GM21717 (cell line): ENCODE data around the gene ADD3.
"Not testable (repeated sequence)": the region's sequence is repeated elsewhere in the genome, so short reads cannot be mapped to it uniquely, and the experiment has no call there.

Experiments used
- ATAC-seq: cut with Tn5 transposase; IDR thresholded peaks from one replicate; pipeline ENCODE4 v1.9.1; 2021; ENCODE audit warnings: mild to moderate bottlenecking, moderate library complexity; ENCODE audit not compliant: unreplicated experiment

The ADD3 gene

GRCh38 chr10:110103921-110104461 is 96.2 kb downstream of the ADD3 start:
- no peak for ATAC-seq

GRCh38 chr10:110105873-110106272 is 98.1 kb downstream of the ADD3 start:
- ATAC-seq, result no peak

- no peak for ATAC-seq
Measured at GRCh38 chr10:110107430-110107829, 99.6 kb downstream of the ADD3 start.

GRCh38 chr10:110107887-110108286 is 100.1 kb downstream of the ADD3 start:
- ATAC-seq, result no peak

GRCh38 chr10:110109511-110109910 is 101.7 kb downstream of the ADD3 start:
- ATAC-seq, result no peak

GRCh38 chr10:110110338-110110737 is 102.6 kb downstream of the ADD3 start:
- no peak for ATAC-seq

GRCh38 chr10:110113670-110114337 is 106.0 kb downstream of the ADD3 start:
- ATAC-seq, result no peak

GRCh38 chr10:110114668-110115067 is 106.9 kb downstream of the ADD3 start:
- not testable (repeated sequence) for ATAC-seq

- no peak for ATAC-seq
Measured at GRCh38 chr10:110115784-110116520, 108.2 kb downstream of the ADD3 start.

GRCh38 chr10:110118891-110119621 is 111.3 kb downstream of the ADD3 start:
- no peak for ATAC-seq

GRCh38 chr10:110123594-110123993 is 115.8 kb downstream of the ADD3 start:
- ATAC-seq, result no peak

- ATAC-seq, result no peak
Measured at GRCh38 chr10:110129490-110129889, 121.7 kb downstream of the ADD3 start.

- no peak for ATAC-seq
Measured at GRCh38 chr10:110134917-110135316, 127.1 kb downstream of the ADD3 start.

- ATAC-seq, result not testable (repeated sequence)
Measured at GRCh38 chr10:110135836-110136235, 128.1 kb downstream of the ADD3 start.

- peak; percentile 64 for ATAC-seq
Measured at GRCh38 chr10:110137142-110137545, 129.4 kb downstream of the ADD3 start.

GRCh38 chr10:110138197-110138812 is 130.5 kb downstream of the ADD3 start:
- ATAC-seq, result peak; percentile 45

- ATAC-seq, result no peak
Measured at GRCh38 chr10:110141185-110141584, 133.4 kb downstream of the ADD3 start.

GRCh38 chr10:110141871-110142635 is 134.3 kb downstream of the ADD3 start:
- ATAC-seq, result no peak

GRCh38 chr10:110142965-110143364 is 135.2 kb downstream of the ADD3 start:
- ATAC-seq, result no peak

- ATAC-seq, result no peak
Measured at GRCh38 chr10:110144507-110144906, 136.7 kb downstream of the ADD3 start.
